ENCODE measurements around the gene QRICH1.

The QRICH1 gene

DNA sequence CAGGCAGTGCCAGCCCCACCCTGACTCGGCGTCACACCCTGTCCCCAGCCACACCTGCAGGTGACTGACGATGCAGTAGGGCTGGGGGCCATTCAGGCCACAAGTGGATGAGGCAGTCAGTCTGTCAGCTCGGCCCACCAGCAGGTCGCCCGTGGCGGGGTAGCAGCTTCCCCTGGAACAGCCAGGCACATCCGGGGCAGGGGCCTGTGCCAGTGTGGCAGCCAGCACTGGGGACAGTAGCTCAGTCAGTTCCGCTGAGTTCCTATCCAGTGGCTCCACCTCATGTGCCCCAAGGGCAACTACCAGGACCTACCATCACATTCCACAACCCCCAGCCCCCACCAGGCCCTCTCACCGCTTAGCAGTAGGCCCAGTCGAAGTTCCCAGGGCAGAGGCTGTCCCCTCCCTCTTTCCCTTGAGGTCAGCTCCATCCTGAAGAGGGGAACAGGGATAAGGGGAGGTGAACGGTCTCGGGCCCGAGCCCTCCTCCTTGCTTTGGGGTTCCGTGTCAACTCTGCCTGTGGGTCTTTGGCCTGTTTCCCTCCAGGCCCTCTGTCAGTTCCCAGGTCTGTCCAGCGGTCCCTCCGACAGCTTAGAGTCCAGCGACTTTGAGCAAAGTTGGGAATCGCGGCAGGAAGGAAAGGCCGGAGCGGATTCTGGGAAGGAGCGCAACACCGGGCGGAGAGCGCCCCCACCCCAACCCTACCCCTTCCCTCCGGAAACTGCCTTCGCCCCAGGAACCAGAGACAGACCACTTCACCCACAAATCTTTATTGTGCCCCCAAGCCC is 38.8 kb upstream of the QRICH1 start, which contains the start of gene LAMB2:
LAMB2 (minus strand) TSS at position 614 of the 789 bp plus-strand sequence; CDS start at position 431, 183 bp downstream.
- TF ChIP-seq, protein P1, sequence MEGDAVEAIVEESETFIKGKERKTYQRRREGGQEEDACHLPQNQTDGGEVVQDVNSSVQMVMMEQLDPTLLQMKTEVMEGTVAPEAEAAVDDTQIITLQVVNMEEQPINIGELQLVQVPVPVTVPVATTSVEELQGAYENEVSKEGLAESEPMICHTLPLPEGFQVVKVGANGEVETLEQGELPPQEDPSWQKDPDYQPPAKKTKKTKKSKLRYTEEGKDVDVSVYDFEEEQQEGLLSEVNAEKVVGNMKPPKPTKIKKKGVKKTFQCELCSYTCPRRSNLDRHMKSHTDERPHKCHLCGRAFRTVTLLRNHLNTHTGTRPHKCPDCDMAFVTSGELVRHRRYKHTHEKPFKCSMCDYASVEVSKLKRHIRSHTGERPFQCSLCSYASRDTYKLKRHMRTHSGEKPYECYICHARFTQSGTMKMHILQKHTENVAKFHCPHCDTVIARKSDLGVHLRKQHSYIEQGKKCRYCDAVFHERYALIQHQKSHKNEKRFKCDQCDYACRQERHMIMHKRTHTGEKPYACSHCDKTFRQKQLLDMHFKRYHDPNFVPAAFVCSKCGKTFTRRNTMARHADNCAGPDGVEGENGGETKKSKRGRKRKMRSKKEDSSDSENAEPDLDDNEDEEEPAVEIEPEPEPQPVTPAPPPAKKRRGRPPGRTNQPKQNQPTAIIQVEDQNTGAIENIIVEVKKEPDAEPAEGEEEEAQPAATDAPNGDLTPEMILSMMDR (IDR thresholded peaks at IDR 0.05; ENCODE audit: low read depth, low read length): peak; percentile 40
- DNase-seq: peak; percentile 80
- H3K27me3 ChIP-seq (ENCODE audit: insufficient read depth, low read depth, severe bottlenecking): no peaks in the 10 kb centered on the region
- peak within 1 kb of the TSS; percentile 79 for H3K27ac ChIP-seq
- peak within 1 kb of the TSS; percentile 81 for H3K4me3 ChIP-seq (ENCODE audit: low read depth, low read length)
- no peaks in the 10 kb centered on the region for H3K9me3 ChIP-seq (ENCODE audit: severe bottlenecking)
- no peaks in the 10 kb centered on the region for H3K36me3 ChIP-seq

DNA sequence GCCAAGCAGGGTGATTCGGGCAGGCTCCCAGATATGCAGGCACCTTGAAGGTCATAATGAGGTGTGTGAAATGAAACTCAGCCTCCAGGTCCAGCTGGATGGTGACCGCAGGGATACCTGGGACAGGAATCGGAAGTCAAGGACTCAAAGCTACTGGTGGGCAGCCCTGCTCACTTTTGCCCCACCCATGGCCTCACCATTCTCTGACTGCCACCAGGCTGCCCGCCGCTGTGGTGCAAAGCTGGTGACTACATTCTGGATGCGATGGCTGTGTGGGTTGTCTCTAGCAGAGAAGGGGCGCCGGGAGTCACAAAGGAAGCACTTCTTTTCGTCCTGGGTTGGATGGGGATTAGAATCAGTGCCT is 38.2 kb upstream of the QRICH1 start:
- H3K27ac ChIP-seq: no peak overlapping the region
- peak overlapping the region; percentile 81 for H3K4me3 ChIP-seq (ENCODE audit: low read depth, low read length)
- TF ChIP-seq, protein P1 (IDR thresholded peaks at IDR 0.05; ENCODE audit: low read depth, low read length): no peak
- no peaks in the 10 kb centered on the region for H3K27me3 ChIP-seq (ENCODE audit: insufficient read depth, low read depth, severe bottlenecking)
- DNase-seq: no peak
- no peaks in the 10 kb centered on the region for H3K9me3 ChIP-seq (ENCODE audit: severe bottlenecking)
- H3K36me3 ChIP-seq: no peaks in the 10 kb centered on the region

DNA sequence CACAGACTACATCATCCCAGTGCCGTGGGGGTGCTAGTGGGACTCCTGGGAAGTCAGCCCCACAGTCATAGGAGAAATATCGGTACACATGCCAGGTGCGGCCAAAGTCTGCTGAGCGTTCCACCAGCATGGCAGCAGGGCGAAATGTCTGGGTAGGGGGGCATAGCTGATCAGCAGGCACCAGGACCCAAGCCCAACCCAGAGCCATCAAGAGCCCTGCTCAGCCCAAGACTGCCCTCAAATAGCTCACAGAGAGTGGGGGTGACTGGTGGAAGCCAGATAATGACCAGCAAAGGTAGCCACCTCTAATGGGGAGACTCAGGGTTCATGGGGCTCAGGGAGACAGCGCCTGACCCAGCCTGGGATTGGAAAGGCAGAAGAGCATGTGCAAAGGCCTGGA is 37.7 kb upstream of the QRICH1 start:
- TF ChIP-seq, protein P1 (IDR thresholded peaks at IDR 0.05; ENCODE audit: low read depth, low read length): no peak
- no peak for DNase-seq
- Histone ChIP-seq H3K27me3 (ENCODE audit: insufficient read depth, low read depth, severe bottlenecking) (no peaks in the 10 kb centered on the region), H3K9me3 (ENCODE audit: severe bottlenecking) (no peaks in the 10 kb centered on the region), H3K27ac (no peak overlapping the region), H3K4me3 (ENCODE audit: low read depth, low read length) (no peak overlapping the region), H3K36me3 (no peaks in the 10 kb centered on the region)

DNA sequence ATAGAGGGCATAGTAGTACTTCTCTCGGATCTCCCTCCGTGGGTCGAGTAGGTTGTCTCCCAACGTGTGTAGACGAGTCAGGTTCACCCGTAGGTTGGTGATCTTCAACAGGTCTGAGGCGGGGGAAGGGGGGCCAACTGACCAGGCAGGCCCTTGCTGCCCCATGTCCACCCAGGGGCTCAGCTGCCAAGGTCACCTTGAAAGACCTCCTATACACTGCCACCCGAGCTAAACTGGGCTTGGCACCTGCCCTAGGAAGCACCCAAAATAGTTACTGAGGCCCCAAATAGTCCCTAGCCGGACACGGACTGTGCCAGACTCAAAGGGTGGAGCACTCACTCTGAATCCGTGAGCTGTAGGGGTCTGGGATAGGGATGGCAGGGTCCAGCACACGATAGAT is 37.2 kb upstream of the QRICH1 start:
- Histone ChIP-seq H3K9me3 (ENCODE audit: severe bottlenecking) (no peaks in the 10 kb centered on the region), H3K27ac (no peak overlapping the region), H3K4me3 (ENCODE audit: low read depth, low read length) (no peak overlapping the region), H3K27me3 (ENCODE audit: insufficient read depth, low read depth, severe bottlenecking) (no peaks in the 10 kb centered on the region), H3K36me3 (no peaks in the 10 kb centered on the region)
- DNase-seq: no peak
- TF ChIP-seq, protein P1 (IDR thresholded peaks at IDR 0.05; ENCODE audit: low read depth, low read length): no peak

DNA sequence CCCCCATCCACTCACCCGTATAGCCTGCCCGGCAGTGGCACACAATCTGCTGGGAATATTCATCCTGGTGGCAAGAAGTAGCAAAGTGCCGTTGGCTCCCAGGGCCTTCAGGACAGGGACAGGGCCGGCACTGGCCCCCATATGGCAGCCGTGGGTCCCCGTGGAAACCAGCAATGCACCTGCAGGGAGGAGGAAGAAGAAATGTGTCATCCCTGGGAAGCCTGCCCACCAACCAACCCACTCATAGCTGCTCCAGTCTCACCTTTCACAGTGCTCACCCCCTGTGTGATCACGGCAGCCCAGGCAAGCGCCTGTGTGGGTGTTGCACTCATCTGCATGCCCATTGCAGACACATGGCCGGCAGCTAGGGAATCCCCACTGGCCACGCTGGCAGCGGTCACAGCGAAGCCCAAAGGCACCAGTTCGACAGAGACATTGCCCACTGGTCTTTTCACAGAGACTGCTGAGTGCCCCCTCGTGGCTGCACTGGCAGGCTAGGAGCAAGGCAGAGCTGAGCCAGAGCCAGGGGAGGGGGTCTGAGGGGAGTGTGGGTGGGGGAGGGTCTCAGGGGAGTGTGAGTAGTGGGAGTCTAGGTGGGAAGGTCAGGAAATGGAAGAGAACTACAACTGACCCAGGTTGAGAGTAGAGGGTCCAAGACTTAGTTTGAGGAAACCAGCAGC is 31.3 kb upstream of the QRICH1 start:
- Histone ChIP-seq H3K4me3 (ENCODE audit: low read depth, low read length) (no peak overlapping the region), H3K27me3 (ENCODE audit: insufficient read depth, low read depth, severe bottlenecking) (no peaks in the 10 kb centered on the region), H3K36me3 (peaks cover 15% of the 10 kb centered on the region), H3K9me3 (ENCODE audit: severe bottlenecking) (no peaks in the 10 kb centered on the region), H3K27ac (no peak overlapping the region)
- DNase-seq: peak; percentile 43
- TF ChIP-seq, protein P1 (IDR thresholded peaks at IDR 0.05; ENCODE audit: low read depth, low read length): peak; percentile 52; the same call in 1 of the 2 replicates

Measured in WERI-Rb-1 (cell line).